WTC11 (cell line): ENCODE data around the gene MED22.

Source experiments
- CBFB ChIP-seq: sonication (generic); formaldehyde crosslinking; IDR thresholded peaks from 2 replicates; pipeline ENCODE4 v1.8.1; 2022; ENCODE audit warnings: mild to moderate bottlenecking, low read depth, missing genetic modification reagents
- ESRRA ChIP-seq: sonication (generic); formaldehyde crosslinking; IDR thresholded peaks from 2 replicates; pipeline ENCODE4 v1.8.1; 2022; ENCODE audit warnings: mild to moderate bottlenecking, missing genetic modification reagents, borderline replicate concordance
- IRF2 ChIP-seq: sonication (generic); formaldehyde crosslinking; IDR thresholded peaks from 2 replicates; pipeline ENCODE4 v1.8.0; 2022; ENCODE audit warnings: low read depth, missing genetic modification reagents, borderline replicate concordance
- TF ChIP-seq, protein P1 (sequence below): fragments of 200-600 bp; IDR thresholded peaks from 2 replicates; pipeline ENCODE4 v1.8.0; 2022; ENCODE audit warnings: antibody characterized with exemption

DNA sequence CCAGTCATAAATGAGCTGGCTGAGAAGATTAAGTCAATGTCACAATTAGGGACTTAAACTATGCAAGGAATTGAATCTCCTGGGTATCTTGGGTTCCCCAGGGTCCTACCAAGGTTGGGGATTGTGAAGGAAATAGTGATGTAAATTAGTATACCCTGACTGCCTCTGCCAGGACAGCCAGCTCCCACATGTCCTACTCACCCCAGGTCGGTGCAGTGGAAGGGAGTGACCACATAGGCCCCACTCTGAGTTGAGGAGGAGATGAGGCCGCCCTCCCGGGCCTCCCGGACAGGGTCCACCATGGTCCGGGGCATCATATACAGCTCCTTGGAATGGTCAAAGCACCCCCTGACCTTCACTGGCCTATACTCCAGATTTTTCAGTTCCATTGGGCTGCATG, 5.6 kb upstream of the MED22 start:
- TF ChIP-seq, protein P1, sequence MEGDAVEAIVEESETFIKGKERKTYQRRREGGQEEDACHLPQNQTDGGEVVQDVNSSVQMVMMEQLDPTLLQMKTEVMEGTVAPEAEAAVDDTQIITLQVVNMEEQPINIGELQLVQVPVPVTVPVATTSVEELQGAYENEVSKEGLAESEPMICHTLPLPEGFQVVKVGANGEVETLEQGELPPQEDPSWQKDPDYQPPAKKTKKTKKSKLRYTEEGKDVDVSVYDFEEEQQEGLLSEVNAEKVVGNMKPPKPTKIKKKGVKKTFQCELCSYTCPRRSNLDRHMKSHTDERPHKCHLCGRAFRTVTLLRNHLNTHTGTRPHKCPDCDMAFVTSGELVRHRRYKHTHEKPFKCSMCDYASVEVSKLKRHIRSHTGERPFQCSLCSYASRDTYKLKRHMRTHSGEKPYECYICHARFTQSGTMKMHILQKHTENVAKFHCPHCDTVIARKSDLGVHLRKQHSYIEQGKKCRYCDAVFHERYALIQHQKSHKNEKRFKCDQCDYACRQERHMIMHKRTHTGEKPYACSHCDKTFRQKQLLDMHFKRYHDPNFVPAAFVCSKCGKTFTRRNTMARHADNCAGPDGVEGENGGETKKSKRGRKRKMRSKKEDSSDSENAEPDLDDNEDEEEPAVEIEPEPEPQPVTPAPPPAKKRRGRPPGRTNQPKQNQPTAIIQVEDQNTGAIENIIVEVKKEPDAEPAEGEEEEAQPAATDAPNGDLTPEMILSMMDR, result no peak
- TF ChIP-seq ESRRA (CRISPR knock-in tag) (no peak), CBFB (CRISPR knock-in tag) (no peak), IRF2 (CRISPR knock-in tag) (no peak)
